ENCODE measurements around the gene ATP6V0B. TPM values are rescaled to one million over a fixed set of nuclear protein-coding genes. Genes with fewer than 3 reads are reported as not detected.

ATP6V0B gene
- total and polyA plus RNA-seq, 2 of the 4 experiments (the other 2 are of a cell fraction) = 72.1 to 169 TPM

DNA sequence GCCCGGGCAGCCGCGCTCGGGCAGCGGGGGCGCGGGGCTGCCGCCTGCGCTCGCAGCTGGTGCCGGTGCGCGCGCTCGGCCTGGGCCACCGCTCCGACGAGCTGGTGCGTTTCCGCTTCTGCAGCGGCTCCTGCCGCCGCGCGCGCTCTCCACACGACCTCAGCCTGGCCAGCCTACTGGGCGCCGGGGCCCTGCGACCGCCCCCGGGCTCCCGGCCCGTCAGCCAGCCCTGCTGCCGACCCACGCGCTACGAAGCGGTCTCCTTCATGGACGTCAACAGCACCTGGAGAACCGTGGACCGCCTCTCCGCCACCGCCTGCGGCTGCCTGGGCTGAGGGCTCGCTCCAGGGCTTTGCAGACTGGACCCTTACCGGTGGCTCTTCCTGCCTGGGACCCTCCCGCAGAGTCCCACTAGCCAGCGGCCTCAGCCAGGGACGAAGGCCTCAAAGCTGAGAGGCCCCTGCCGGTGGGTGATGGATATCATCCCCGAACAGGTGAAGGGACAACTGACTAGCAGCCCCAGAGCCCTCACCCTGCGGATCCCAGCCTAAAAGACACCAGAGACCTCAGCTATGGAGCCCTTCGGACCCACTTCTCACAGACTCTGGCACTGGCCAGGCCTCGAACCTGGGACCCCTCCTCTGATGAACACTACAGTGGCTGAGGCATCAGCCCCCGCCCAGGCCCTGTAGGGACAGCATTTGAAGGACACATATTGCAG lies 38.2 kb upstream of the ATP6V0B start:
- H4K20me1 ChIP-seq (ENCODE audit: insufficient read depth, low read length) = peaks cover 3% of the 10 kb centered on the region; the same call in 1 of the 2 replicates
- no peaks in the 10 kb centered on the region; the same call in 1 of the 2 replicates for H3K27me3 ChIP-seq (ENCODE audit: control insufficient read depth, insufficient read depth, low read length)
- no peak overlapping the region for H3K9ac ChIP-seq (ENCODE audit: low read depth, low read length)
- H3K9me3 ChIP-seq (ENCODE audit: control insufficient read depth, insufficient read depth, low read length) = no peaks in the 10 kb centered on the region
- no peak overlapping the region for H3K23ac ChIP-seq (ENCODE audit: low read depth, low read length)
- no peak overlapping the region for H3K27ac ChIP-seq (ENCODE audit: insufficient read depth, low read length)
- dilution Hi-C loops (cut with HindIII; ENCODE audit: low sequenced_read_pairs, unreplicated experiment) (no loop called here), intact Hi-C loops (cut with micrococcal nuclease) (no loop called here), in situ Hi-C loops (cut with MboI; ENCODE audit: low sequenced_read_pairs) (no loop called here)
- 9% methylated on average over 47 of the region's 56 CpGs; no CpG with 5 or more reads in 1 of the 2 experiments for WGBS, 2 experiments (ENCODE audit: extremely low coverage in 2 of 2, insufficient read length in 1 of 2)
- peak overlapping the region; percentile 85 for H2AFZ ChIP-seq (replicated peaks; ENCODE audit: low read length, poor library complexity)
- H2AK5ac ChIP-seq (ENCODE audit: low read depth, low read length) = no peak overlapping the region
- no peak overlapping the region for H4K5ac ChIP-seq (ENCODE audit: low read depth, low read length)
- H2BK20ac ChIP-seq (ENCODE audit: low read depth, low read length) = no peak overlapping the region
- DNase-seq = peak; percentile 16
- no peak for TF ChIP-seq RFX5 (IDR thresholded peaks at IDR 0.05; ENCODE audit: low read depth, low read length)
- no peak for TF ChIP-seq RAD21 (IDR thresholded peaks at IDR 0.05; ENCODE audit: low read length)
- TF ChIP-seq POLR2A (IDR thresholded peaks at IDR 0.05; ENCODE audit: low read depth, low read length) = no peak
- TF ChIP-seq MXI1 (IDR thresholded peaks at IDR 0.05; ENCODE audit: borderline replicate concordance, low read depth, low read length) = no peak
- peak overlapping the region; percentile 30 for H3K4me3 ChIP-seq (ENCODE audit: insufficient read depth, low read depth, low read length)
- no peak overlapping the region for H3K4ac ChIP-seq (ENCODE audit: low read depth, low read length)
- no peak overlapping the region for H3K56ac ChIP-seq (ENCODE audit: extremely low read depth, insufficient read depth, low read length)
- H4K91ac ChIP-seq (ENCODE audit: insufficient read depth, low read depth, low read length) = no peak overlapping the region
- H2BK120ac ChIP-seq (ENCODE audit: low read depth, low read length) = no peak overlapping the region
- H3K9me1 ChIP-seq (ENCODE audit: insufficient read depth, low read length) = peaks cover 6% of the 10 kb centered on the region
- peak overlapping the region; percentile 60; the same call in 1 of the 2 replicates for H3K4me2 ChIP-seq (ENCODE audit: low read depth, low read length)
- H3K14ac ChIP-seq (replicated peaks; ENCODE audit: low read depth, low read length) = no peak overlapping the region
- no peak overlapping the region for H4K8ac ChIP-seq (ENCODE audit: low read depth in 2 of 2, low read length in 2 of 2)
- no peak overlapping the region for H3K18ac ChIP-seq (ENCODE audit: low read depth, low read length)
- peak overlapping the region; percentile 86 for H2AK9ac ChIP-seq (replicated peaks; ENCODE audit: low read depth, low read length, poor library complexity)
- ChIA-PET CTCF (interaction anchor here (5.6 kb wide), 1 partner anchor 170 kb away, joined by 149 read pairs; no protein-coding TSS in a partner anchor), POLR2A (ENCODE audit: unreplicated experiment) (no interaction called here)
- H2BK5ac ChIP-seq (ENCODE audit: low read depth, low read length, poor library complexity, severe bottlenecking) = no peak overlapping the region
- no peak overlapping the region for H2BK15ac ChIP-seq (ENCODE audit: low read depth, low read length)
- no peaks in the 10 kb centered on the region for H3K36me3 ChIP-seq (ENCODE audit: control insufficient read depth, insufficient read depth, low read length)
- peaks cover 10% of the 10 kb centered on the region for H3K4me1 ChIP-seq (ENCODE audit: control insufficient read depth, insufficient read depth, low read length)
- peak; percentile 55 for ATAC-seq (ENCODE audit: low read depth)
- no TSS peak for BruUV-seq (replicated peaks)
- peaks cover 0 to 8% of the 10 kb centered on the region in 2 experiments; a peak in 1 of 4 replicates for H3K79me1 ChIP-seq (ENCODE audit: low read depth in 1 of 2, low read length in 2 of 2)

Measured in IMR-90 (cell line).